K562 (cell line): ENCODE measurements around the gene CCDC3. TPM values are rescaled to one million over a fixed set of nuclear protein-coding genes. Genes with fewer than 3 reads are reported as not detected.

ENCODE experiments used
- ATAC-seq: fragments of 200-7000 bp; cut with Tn5 transposase; 3 replicates; pipeline ENCODE4 v1.9.1; 2020; ENCODE audit warnings: moderate library complexity
- BruUV-seq: library from RNA; stranded (reverse); fragments of 400-500 nt; replicated peaks from 2 replicates; lab custom pipeline; 2021; lab: Mats Ljungman, UMichigan
- CTCF ChIA-PET: fragments of 300-600 bp; formaldehyde crosslinking; extraction: SDS; loops from one replicate; lab custom pipeline; 2021; ENCODE audit warnings: low intra/inter-chr PET ratio; lab: Yijun Ruan, JAX
- POLR2A ChIA-PET: fragments of 300-600, 350-650 bp; sonication (Branson Sonifier 250); formaldehyde crosslinking; extraction: SDS; loops from one replicate; lab custom pipeline; 2021; ENCODE audit warnings: antibody characterized with exemption, inconsistent platforms; lab: Yijun Ruan, JAX
- DNase-seq, 4 experiments: peaks; one replicate each; pipeline versions ENCODE4 v3.0.0 to v3.0.0-alpha.2; 2011 to 2018; ENCODE audit warnings: low spot score in 3 of 4, mixed read lengths in 3 of 4; ENCODE audit errors: extremely low read depth in 1 of 4
- FAIRE-seq: peaks from 2 replicates; lab custom pipeline; 2011; peaks lifted over from hg19 to GRCh38; lab: Jason Lieb, UNC
- H2AFZ ChIP-seq: 2 replicates; pipeline ENCODE4 v1.6.0; 2011; ENCODE audit warnings: low read depth, low read length, control low read depth, inconsistent platforms
- H3K27ac ChIP-seq: fragments of 200-600 bp; 3 replicates; pipeline ENCODE4 v1.8.0; 2011; ENCODE audit warnings: low read depth, mild to moderate bottlenecking, control low read depth, inconsistent platforms, low read length, moderate library complexity, mixed read lengths; ENCODE audit errors: extremely low read depth
- H3K27me3 ChIP-seq, 2 experiments: fragments of 300-600 bp in 1 of 2; 2 replicates in 1 of 2; 3 replicates in 1 of 2; pipeline versions ENCODE4 v1.6.0 to v1.8.0; 2011; ENCODE audit warnings: inconsistent platforms in 2 of 2, low read length in 2 of 2, mild to moderate bottlenecking in 1 of 2, mixed read lengths in 1 of 2, moderate library complexity in 1 of 2; ENCODE audit not compliant: control insufficient read depth in 2 of 2, insufficient read depth in 2 of 2
- H3K36me3 ChIP-seq: fragments of 300-600 bp; 3 replicates; pipeline ENCODE4 v1.8.0; 2011; ENCODE audit warnings: mild to moderate bottlenecking, low read length, inconsistent platforms; ENCODE audit not compliant: control insufficient read depth, insufficient read depth
- H3K4me1 ChIP-seq, 2 experiments: fragments of 200-600 bp in 1 of 2; replicated peaks in 1 of 2; 2 replicates in 1 of 2; 3 replicates in 1 of 2; pipeline versions ENCODE4 v1.5.1 to v1.8.0; 2011; ENCODE audit warnings: inconsistent platforms in 2 of 2, low read length in 2 of 2, mild to moderate bottlenecking in 1 of 2, mixed read lengths in 1 of 2, moderate library complexity in 1 of 2; ENCODE audit not compliant: control insufficient read depth in 2 of 2, insufficient read depth in 2 of 2
- H3K4me2 ChIP-seq: 2 replicates; pipeline ENCODE4 v1.6.1; 2011; ENCODE audit warnings: low read length, control low read depth, inconsistent platforms, mixed read lengths; ENCODE audit not compliant: insufficient read depth
- H3K4me3 ChIP-seq: fragments of 200-600 bp; sonication (generic), shearing (Covaris generic); 2 replicates; pipeline ENCODE4 v1.5.1; 2016; ENCODE audit warnings: control low read depth, inconsistent platforms
- H3K79me2 ChIP-seq: fragments of 200-600 bp; 3 replicates; pipeline ENCODE4 v1.8.0; 2011; ENCODE audit warnings: low read length, inconsistent platforms; ENCODE audit not compliant: control insufficient read depth, insufficient read depth
- H3K9ac ChIP-seq, 2 experiments: 2 replicates each; pipeline versions ENCODE4 v1.6.0 to v1.6.1; 2011; ENCODE audit warnings: low read depth in 2 of 2, low read length in 2 of 2, control low read depth in 1 of 2, inconsistent platforms in 1 of 2, mild to moderate bottlenecking in 1 of 2, mixed read lengths in 1 of 2; ENCODE audit not compliant: insufficient read depth in 1 of 2
- H3K9me1 ChIP-seq: one replicate; pipeline ENCODE4 v1.6.0; 2011; ENCODE audit warnings: inconsistent platforms, mild to moderate bottlenecking, low read length, moderate library complexity; ENCODE audit not compliant: control insufficient read depth, insufficient read depth
- H3K9me3 ChIP-seq: replicated peaks from 2 replicates; pipeline ENCODE4 v1.5.1; 2011; ENCODE audit warnings: low read depth, low read length, inconsistent platforms; ENCODE audit not compliant: control insufficient read depth, insufficient read depth
- H4K20me1 ChIP-seq: replicated peaks from 2 replicates; pipeline ENCODE4 v1.6.1; 2011; ENCODE audit warnings: low read length, inconsistent platforms, mixed read lengths; ENCODE audit not compliant: control insufficient read depth, insufficient read depth
- BRD9 ChIP-seq: fragments of 450-650 bp; IDR thresholded peaks from 2 replicates; pipeline ENCODE4 v1.6.1; 2018; ENCODE audit warnings: low read depth; ENCODE audit not compliant: partially characterized antibody
- E2F3 ChIP-seq: fragments of 250-450 bp; sonication (Bioruptor Pico); IDR thresholded peaks from 2 replicates; pipeline ENCODE4 v1.4.0; 2020; ENCODE audit warnings: mild to moderate bottlenecking
- MEF2A ChIP-seq: IDR thresholded peaks from 2 replicates; pipeline ENCODE4 v1.6.1; 2011; ENCODE audit warnings: low read depth, mild to moderate bottlenecking, low read length, moderate library complexity; ENCODE audit not compliant: control insufficient read depth
- NR2C1 ChIP-seq, 2 experiments: fragments of 450-650 bp; IDR thresholded peaks; 2 replicates each; pipeline ENCODE4 v1.6.1; 2017; ENCODE audit warnings: mild to moderate bottlenecking in 2 of 2, antibody characterized with exemption in 1 of 2, inconsistent platforms in 1 of 2, missing compliant biosample characterization in 1 of 2, missing genetic modification characterization in 1 of 2
- PHF8 ChIP-seq: fragments of 200-600 bp; sonication (generic); IDR thresholded peaks from 2 replicates; pipeline ENCODE4 v1.6.1; 2012; ENCODE audit warnings: mixed run types, mild to moderate bottlenecking, inconsistent platforms, low read length, moderate library complexity, borderline replicate concordance
- POU5F1 ChIP-seq: fragments of 150-350 bp; IDR thresholded peaks from 2 replicates; pipeline ENCODE4 v1.6.1; 2014; ENCODE audit warnings: borderline replicate concordance, low read length, low read depth, mild to moderate bottlenecking; ENCODE audit not compliant: partially characterized antibody
- SUPT5H ChIP-seq: fragments of 450-650 bp; IDR thresholded peaks from 2 replicates; pipeline ENCODE4 v1.6.1; 2016
- TRIM28 ChIP-seq: fragments of 450-650 bp; IDR thresholded peaks from 2 replicates; pipeline ENCODE4 v1.6.1; 2017
- ZC3H8 ChIP-seq: fragments of 450-650 bp; IDR thresholded peaks from 2 replicates; pipeline ENCODE4 v1.6.1; 2017
- ZNF263 ChIP-seq: sonication (generic); formaldehyde crosslinking; IDR thresholded peaks from 2 replicates; pipeline ENCODE4 v1.8.0; 2022; ENCODE audit warnings: mild to moderate bottlenecking, missing genetic modification reagents, borderline replicate concordance
- WGBS: fragments of 100-300 bp; shearing (Covaris generic); methylation state at CpG from one replicate; pipeline ENCODE4 v1.1.6; 2016; ENCODE audit warnings: low coverage, mixed read lengths; ENCODE audit not compliant: insufficient coverage; ENCODE audit errors: missing lambda C conversion rate; 5-methylcytosine and 5-hydroxymethylcytosine counted together
- in situ Hi-C: fragments of 300-500 bp; cut with MboI; formaldehyde crosslinking; loops from 4 replicates; pipeline ENCODE4 v1.15.0; 2018; ENCODE audit warnings: inconsistent platforms, mixed read lengths
- intact Hi-C: fragments of 100-400 bp; cut with micrococcal nuclease; formaldehyde crosslinking; loops from 2 replicates; pipeline ENCODE4 v1.14.2; 2022
- polyA plus RNA-seq, 8 experiments: library from polyadenylated mRNA; depleted of rRNA in 4 of 8; stranded (reverse) in 5 of 8; unstranded in 3 of 8; fragments of >200 nt; fragmentation: Nextera tagmentation in 2 of 8; fragmentation: Illumina TruSeq in 1 of 8; extraction: Ambion mirVana in 2 of 8; extraction: Trizol in 1 of 8; gene quantifications; 2 replicates each; pipeline versions ENCODE4 v1.2.1 to v1.2.3, GENCODE V29; 2011 to 2014; ENCODE audit warnings: inconsistent platforms in 1 of 8, missing spikeins in 1 of 8
- total RNA-seq, 7 experiments: library from RNA; depleted of rRNA in 6 of 7; stranded (reverse); fragments of >200 nt in 6 of 7; fragmentation: Illumina TruSeq in 2 of 7; extraction: Trizol in 2 of 7; gene quantifications; 2 replicates each; pipeline versions ENCODE4 v1.2.1 to v1.2.3, GENCODE V29; 2011 to 2021; ENCODE audit warnings: low replicate concordance in 1 of 7
- TF ChIP-seq, protein P1 (sequence below): fragments of 450-650 bp; formaldehyde crosslinking; IDR thresholded peaks from 2 replicates; pipeline ENCODE4 v1.4.0; 2020; ENCODE audit warnings: mild to moderate bottlenecking, moderate library complexity
- TF ChIP-seq, protein P2 (sequence below): sonication (generic); formaldehyde crosslinking; IDR thresholded peaks from 2 replicates; pipeline ENCODE4 v1.9.0; 2022; ENCODE audit warnings: mild to moderate bottlenecking, missing genetic modification reagents
- TF ChIP-seq, protein P3 (sequence below): fragments of 150-350 bp; IDR thresholded peaks from 2 replicates; pipeline ENCODE4 v1.6.1; 2014; ENCODE audit warnings: low read depth, mild to moderate bottlenecking, low read length, borderline replicate concordance
- TF ChIP-seq, protein P4 (sequence below): fragments of 250-450 bp; sonication (Bioruptor Pico); IDR thresholded peaks from 2 replicates; pipeline ENCODE4 v1.4.0; 2020; ENCODE audit warnings: mild to moderate bottlenecking, moderate library complexity

CCDC3 gene
- total and polyA plus RNA-seq, 9 of the 15 experiments (the other 6 are each of a cell fraction or from before 2014, with no cell fraction given) = not detected

DNA sequence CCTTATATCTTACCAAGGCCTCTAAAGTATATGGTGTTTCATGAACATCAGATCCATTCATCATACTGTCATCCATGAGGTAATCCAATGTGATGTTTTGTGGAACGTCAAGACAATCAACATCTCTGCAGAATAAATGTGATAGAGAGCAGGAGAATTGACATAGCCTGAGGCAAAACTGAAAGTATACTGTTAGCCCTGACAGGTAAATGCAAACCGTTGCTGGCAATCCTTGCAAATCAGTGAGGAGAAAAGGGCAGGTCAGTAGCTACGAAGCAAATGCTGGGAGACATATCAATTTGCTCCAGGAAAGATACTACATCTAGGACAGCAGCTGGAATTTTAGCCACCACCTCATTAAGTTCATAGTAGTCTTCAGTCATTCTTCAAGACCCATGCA is 4.5 kb upstream of the CCDC3 start:
- Histone ChIP-seq H3K36me3 (no peaks in the 10 kb centered on the region), H3K4me3 (no peak overlapping the region), H3K9ac (no peak overlapping the region), H3K4me2 (no peak overlapping the region), H3K27me3 (peaks cover 4 to 10% of the 10 kb centered on the region in 2 experiments; a peak in 4 of 5 replicates), H2AFZ (no peak overlapping the region), H3K4me1 (peaks cover 0 to 9% of the 10 kb centered on the region in 2 experiments; a peak in 2 of 5 replicates), H3K9me1 (no peaks in the 10 kb centered on the region), H3K79me2 (no peaks in the 10 kb centered on the region), H4K20me1 (no peaks in the 10 kb centered on the region; the same call in 1 of the 2 replicates), H3K27ac (no peak overlapping the region), H3K9me3 (no peaks in the 10 kb centered on the region)
- WGBS = 0% methylated on average over 3 of the region's 3 CpGs
- ATAC-seq = no peak
- no TSS peak for BruUV-seq
- no peak for FAIRE-seq
- intact Hi-C loops = no loop called here
- DNase-seq = no peak
- CTCF ChIA-PET = no interaction called here
- in situ Hi-C loops = no loop called here
- TF ChIP-seq ZNF263 (no peak), MEF2A (no peak), E2F3 (no peak), SUPT5H (no peak), TRIM28 (no peak), BRD9 (no peak), ZC3H8 (no peak), PHF8 (no peak), NR2C1 (IDR thresholded peaks at IDR 0.05) (no peak), NR2C1 (tag; IDR thresholded peaks at IDR 0.05) (no peak), POU5F1 (no peak)
- TF ChIP-seq, protein P1, sequence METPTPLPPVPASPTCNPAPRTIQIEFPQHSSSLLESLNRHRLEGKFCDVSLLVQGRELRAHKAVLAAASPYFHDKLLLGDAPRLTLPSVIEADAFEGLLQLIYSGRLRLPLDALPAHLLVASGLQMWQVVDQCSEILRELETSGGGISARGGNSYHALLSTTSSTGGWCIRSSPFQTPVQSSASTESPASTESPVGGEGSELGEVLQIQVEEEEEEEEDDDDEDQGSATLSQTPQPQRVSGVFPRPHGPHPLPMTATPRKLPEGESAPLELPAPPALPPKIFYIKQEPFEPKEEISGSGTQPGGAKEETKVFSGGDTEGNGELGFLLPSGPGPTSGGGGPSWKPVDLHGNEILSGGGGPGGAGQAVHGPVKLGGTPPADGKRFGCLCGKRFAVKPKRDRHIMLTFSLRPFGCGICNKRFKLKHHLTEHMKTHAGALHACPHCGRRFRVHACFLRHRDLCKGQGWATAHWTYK = no peak
- TF ChIP-seq, protein P2, sequence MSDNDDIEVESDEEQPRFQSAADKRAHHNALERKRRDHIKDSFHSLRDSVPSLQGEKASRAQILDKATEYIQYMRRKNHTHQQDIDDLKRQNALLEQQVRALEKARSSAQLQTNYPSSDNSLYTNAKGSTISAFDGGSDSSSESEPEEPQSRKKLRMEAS (CRISPR knock-in tag) = no peak
- TF ChIP-seq, protein P3, sequence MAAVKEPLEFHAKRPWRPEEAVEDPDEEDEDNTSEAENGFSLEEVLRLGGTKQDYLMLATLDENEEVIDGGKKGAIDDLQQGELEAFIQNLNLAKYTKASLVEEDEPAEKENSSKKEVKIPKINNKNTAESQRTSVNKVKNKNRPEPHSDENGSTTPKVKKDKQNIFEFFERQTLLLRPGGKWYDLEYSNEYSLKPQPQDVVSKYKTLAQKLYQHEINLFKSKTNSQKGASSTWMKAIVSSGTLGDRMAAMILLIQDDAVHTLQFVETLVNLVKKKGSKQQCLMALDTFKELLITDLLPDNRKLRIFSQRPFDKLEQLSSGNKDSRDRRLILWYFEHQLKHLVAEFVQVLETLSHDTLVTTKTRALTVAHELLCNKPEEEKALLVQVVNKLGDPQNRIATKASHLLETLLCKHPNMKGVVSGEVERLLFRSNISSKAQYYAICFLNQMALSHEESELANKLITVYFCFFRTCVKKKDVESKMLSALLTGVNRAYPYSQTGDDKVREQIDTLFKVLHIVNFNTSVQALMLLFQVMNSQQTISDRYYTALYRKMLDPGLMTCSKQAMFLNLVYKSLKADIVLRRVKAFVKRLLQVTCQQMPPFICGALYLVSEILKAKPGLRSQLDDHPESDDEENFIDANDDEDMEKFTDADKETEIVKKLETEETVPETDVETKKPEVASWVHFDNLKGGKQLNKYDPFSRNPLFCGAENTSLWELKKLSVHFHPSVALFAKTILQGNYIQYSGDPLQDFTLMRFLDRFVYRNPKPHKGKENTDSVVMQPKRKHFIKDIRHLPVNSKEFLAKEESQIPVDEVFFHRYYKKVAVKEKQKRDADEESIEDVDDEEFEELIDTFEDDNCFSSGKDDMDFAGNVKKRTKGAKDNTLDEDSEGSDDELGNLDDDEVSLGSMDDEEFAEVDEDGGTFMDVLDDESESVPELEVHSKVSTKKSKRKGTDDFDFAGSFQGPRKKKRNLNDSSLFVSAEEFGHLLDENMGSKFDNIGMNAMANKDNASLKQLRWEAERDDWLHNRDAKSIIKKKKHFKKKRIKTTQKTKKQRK = no peak
- TF ChIP-seq, protein P4, sequence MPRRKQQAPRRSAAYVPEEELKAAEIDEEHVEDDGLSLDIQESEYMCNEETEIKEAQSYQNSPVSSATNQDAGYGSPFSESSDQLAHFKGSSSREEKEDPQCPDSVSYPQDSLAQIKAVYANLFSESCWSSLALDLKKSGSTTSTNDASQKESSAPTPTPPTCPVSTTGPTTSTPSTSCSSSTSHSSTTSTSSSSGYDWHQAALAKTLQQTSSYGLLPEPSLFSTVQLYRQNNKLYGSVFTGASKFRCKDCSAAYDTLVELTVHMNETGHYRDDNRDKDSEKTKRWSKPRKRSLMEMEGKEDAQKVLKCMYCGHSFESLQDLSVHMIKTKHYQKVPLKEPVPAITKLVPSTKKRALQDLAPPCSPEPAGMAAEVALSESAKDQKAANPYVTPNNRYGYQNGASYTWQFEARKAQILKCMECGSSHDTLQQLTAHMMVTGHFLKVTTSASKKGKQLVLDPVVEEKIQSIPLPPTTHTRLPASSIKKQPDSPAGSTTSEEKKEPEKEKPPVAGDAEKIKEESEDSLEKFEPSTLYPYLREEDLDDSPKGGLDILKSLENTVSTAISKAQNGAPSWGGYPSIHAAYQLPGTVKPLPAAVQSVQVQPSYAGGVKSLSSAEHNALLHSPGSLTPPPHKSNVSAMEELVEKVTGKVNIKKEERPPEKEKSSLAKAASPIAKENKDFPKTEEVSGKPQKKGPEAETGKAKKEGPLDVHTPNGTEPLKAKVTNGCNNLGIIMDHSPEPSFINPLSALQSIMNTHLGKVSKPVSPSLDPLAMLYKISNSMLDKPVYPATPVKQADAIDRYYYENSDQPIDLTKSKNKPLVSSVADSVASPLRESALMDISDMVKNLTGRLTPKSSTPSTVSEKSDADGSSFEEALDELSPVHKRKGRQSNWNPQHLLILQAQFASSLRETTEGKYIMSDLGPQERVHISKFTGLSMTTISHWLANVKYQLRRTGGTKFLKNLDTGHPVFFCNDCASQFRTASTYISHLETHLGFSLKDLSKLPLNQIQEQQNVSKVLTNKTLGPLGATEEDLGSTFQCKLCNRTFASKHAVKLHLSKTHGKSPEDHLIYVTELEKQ = no peak
- POLR2A ChIA-PET = interaction anchor here (0.9 kb wide), 1 partner anchor 9 kb away, joined by 3 read pairs; no protein-coding TSS in a partner anchor
